ENCODE results near the gene KRTAP5-8. TPM values are rescaled to one million over a fixed set of nuclear protein-coding genes. Genes with fewer than 3 reads are reported as not detected.

Gene KRTAP5-8
- total and polyA plus RNA-seq, 2 donors (not counting 1 experiment from before 2014, with no cell fraction given) = not detected

Other genes starting within 250 kb of the KRTAP5-8 start
- gene DHCR7, start 89.6 kb upstream of the KRTAP5-8 start, total RNA-seq = 48.5 and 148 TPM in 2 replicates
- 64.6 and 90.8 TPM in 2 replicates for gene DHCR7, start 89.6 kb upstream of the KRTAP5-8 start, polyA plus RNA-seq
- gene NADSYN1, start 84.8 kb upstream of the KRTAP5-8 start, total RNA-seq = 81.7 and 84.5 TPM in 2 replicates
- 22.0 and 23.1 TPM in 2 replicates for gene NADSYN1, start 84.8 kb upstream of the KRTAP5-8 start, polyA plus RNA-seq
- gene KRTAP5-7, start 10.8 kb upstream of the KRTAP5-8 start, total RNA-seq = under 0.01 and 0.17 TPM in 2 replicates
- not detected in 2 replicates for gene KRTAP5-7, start 10.8 kb upstream of the KRTAP5-8 start, polyA plus RNA-seq
- gene KRTAP5-9, start 10.4 kb downstream of the KRTAP5-8 start, total RNA-seq = not detected in 2 replicates
- not detected in 2 replicates for gene KRTAP5-9, start 10.4 kb downstream of the KRTAP5-8 start, polyA plus RNA-seq
- gene KRTAP5-10, start 27.5 kb downstream of the KRTAP5-8 start, total RNA-seq = not detected in 2 replicates
- gene KRTAP5-10, start 27.5 kb downstream of the KRTAP5-8 start, polyA plus RNA-seq = not detected in 2 replicates
- not detected in 2 replicates for gene KRTAP5-11, start 44.9 kb downstream of the KRTAP5-8 start, total RNA-seq
- not detected in 2 replicates for gene KRTAP5-11, start 44.9 kb downstream of the KRTAP5-8 start, polyA plus RNA-seq

Data from fibroblast of lung (primary cell).